CD4-positive, alpha-beta T cell treated with Interleukin-2 at 100 ng/mL for 4 hours (primary cell): ENCODE data around the gene SPOUT1.

ENCODE experiments used
- DNase-seq: peaks from one replicate; pipeline ENCODE4 v3.0.0-alpha.2; 2020; ENCODE audit warnings: low spot score

SPOUT1 gene

DNA sequence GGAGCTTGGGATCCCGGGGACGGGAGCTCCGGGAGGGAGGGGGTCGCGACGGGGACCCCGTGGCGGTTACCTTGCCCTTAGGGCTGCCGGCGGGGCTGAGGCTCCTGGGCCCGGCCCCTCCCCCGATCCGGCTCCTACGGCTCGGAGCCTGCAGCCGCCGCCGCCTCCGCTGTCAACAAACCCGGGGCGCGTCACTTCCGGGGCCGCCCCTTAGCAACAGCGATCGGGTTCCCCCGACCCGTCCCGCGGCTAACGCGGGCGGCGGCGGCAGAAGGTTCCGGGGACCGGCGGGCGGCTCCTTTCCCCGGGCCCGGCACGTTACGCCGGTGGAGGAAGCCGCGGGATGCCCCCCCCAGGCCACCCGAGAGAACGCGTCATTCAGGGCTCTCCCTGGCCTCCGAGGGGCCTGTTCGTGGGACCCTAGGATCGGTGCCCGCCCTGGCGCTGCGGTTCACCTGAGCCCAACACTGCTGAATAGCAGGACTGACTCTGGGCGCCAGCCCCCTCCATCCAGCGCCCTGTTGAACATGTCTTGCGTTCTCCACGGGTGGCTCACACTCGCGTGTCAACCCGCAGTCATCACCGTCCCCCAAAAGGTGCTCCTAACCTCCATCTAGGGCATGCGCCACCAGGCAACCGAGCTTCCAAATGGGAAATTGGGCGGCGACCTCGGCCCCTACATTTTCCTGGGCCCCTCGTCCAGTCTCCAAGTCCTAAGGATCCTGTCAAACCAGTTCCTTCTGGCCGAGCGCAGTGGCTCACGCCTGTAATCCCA lies 57.7 kb downstream of the SPOUT1 start, which contains the start of gene ZER1:
TSS of gene ZER1 (minus strand) at position 183 of the 775 bp plus-strand sequence. CDS start 16,362 bp downstream, outside the sequence.
- DNase-seq = peak; percentile 91

DNA sequence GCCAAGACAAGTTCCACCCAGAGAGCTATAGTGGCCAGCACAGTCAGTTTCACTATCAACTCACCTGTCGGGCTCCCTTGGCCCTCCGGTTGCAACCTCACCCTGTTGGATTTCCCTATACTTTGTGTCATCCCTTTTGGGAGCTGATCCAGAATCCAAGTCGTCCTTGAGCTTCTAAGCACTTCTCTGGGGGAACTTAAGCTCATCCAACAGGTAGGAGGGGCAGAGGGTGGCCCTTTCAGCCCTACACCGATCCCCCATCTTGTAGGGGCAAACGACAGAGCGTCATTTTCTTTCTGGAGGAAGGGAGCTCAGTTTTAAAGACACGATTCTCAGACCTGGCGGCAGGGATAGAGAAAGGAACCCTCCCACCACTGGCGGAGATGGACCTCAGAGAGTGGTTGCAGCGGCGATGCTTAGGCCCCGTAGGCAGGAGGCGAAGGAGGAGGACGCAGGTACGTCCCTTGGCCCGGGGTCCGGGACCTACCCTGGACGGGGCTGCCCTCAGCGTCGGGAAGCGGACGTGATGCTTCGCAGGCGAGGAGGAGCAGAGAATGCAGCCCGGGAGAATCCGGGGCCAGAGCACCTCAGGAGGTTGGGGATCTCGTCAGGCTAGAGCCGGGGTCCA lies 58.4 kb downstream of the SPOUT1 start:
- no peak for DNase-seq

DNA sequence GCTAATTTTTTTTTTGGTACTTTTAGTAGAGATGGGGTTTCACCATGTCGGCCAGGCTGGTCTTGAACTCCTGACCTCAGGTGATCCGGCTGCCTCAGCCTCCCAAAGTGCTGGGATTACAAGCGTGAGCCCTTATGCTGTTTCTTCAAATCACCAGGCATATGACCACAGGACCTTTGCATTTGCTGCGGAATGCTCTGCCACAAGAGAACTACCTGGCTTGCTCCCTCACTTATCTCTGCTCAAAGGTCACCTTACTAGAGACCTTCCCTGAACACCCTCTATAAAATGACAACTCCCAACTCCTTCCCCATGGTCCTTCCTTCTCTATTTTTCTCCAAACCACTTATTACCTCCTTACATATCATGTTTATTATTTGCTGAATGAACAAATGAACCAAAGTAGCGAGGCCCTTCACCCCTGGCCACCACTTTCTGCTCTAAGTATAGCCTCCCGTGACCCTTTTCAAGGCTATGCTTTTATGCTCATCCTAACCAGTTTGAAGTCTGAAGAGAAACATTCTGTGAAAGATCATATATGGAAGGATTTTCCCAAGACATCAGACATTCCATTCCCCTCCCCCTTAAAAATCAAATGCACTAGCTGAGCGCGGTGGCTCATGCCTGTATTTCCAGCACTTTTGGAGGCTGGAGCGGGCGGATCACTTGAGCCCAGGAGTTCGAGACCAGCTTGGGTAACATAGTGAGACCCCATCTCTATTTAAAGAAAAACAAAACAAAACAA lies 59.1 kb downstream of the SPOUT1 start:
- DNase-seq = no peak
